ENCODE data around the gene PPARG. TPM values are rescaled to one million over a fixed set of nuclear protein-coding genes. Genes with fewer than 3 reads are reported as not detected.

PPARG gene
- polyA plus RNA-seq, 1 of the 3 experiments (the other 2 are of a cell fraction), result 2.8 TPM

DNA sequence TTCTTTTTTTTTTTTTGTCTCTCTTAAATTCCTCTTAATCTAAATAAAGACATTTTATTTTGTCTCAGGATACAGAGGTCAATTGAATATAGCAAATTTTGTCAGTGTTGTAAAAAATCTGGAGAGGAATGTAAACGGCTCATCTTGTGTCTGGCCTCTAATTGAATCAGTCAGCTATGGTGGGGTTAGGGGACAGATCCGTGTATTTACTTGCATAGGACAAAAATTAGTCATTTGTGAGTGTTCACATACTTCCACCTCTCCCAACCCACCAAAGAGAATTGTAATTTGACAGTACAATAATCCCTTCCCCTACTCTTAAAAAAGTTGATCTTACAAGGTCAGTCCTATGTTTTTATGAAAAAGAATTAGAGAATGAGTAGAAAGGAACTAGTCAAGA, 18.3 kb downstream of the PPARG start (continued):
- TF ChIP-seq, protein P1, sequence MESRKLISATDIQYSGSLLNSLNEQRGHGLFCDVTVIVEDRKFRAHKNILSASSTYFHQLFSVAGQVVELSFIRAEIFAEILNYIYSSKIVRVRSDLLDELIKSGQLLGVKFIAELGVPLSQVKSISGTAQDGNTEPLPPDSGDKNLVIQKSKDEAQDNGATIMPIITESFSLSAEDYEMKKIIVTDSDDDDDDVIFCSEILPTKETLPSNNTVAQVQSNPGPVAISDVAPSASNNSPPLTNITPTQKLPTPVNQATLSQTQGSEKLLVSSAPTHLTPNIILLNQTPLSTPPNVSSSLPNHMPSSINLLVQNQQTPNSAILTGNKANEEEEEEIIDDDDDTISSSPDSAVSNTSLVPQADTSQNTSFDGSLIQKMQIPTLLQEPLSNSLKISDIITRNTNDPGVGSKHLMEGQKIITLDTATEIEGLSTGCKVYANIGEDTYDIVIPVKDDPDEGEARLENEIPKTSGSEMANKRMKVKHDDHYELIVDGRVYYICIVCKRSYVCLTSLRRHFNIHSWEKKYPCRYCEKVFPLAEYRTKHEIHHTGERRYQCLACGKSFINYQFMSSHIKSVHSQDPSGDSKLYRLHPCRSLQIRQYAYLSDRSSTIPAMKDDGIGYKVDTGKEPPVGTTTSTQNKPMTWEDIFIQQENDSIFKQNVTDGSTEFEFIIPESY (IDR thresholded peaks at IDR 0.05; ENCODE audit: borderline replicate concordance, low read depth), result no peak
- no peak for TF ChIP-seq JUND (IDR thresholded peaks at IDR 0.05)
- no peak for TF ChIP-seq EP300 (IDR thresholded peaks at IDR 0.05; ENCODE audit: borderline replicate concordance in 1 of 2, low read depth in 1 of 2, low read length in 1 of 2)
- no peak for TF ChIP-seq RFX5 (IDR thresholded peaks at IDR 0.05; ENCODE audit: low read length)
- TF ChIP-seq, protein P2, sequence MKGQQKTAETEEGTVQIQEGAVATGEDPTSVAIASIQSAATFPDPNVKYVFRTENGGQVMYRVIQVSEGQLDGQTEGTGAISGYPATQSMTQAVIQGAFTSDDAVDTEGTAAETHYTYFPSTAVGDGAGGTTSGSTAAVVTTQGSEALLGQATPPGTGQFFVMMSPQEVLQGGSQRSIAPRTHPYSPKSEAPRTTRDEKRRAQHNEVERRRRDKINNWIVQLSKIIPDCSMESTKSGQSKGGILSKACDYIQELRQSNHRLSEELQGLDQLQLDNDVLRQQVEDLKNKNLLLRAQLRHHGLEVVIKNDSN (IDR thresholded peaks at IDR 0.05; ENCODE audit: borderline replicate concordance, low read depth), result no peak
- no peak for TF ChIP-seq POLR2AphosphoS5 (IDR thresholded peaks at IDR 0.05; ENCODE audit: low read depth, low read length)

- Histone ChIP-seq H3K36me3 (replicated peaks in 1 of 2; ENCODE audit: control insufficient read depth in 1 of 2, insufficient read depth in 2 of 2, low read length in 1 of 2) (no peaks in the 10 kb centered on the region), H3K4me3 (ENCODE audit: low read depth in 2 of 2, low read length in 1 of 2) (no peak overlapping the region), H3K9ac (no peak overlapping the region), H3K27me3 (ENCODE audit: insufficient read depth) (no peaks in the 10 kb centered on the region), H3K4me2 (no peak overlapping the region), H3K79me2 (ENCODE audit: insufficient read depth) (no peaks in the 10 kb centered on the region), H3K27ac (ENCODE audit: low read depth in 2 of 2, low read length in 1 of 2) (peak overlapping the region in 1 of 2 experiments; percentile 21; a peak in 2 of 4 replicates), H3K4me1 (ENCODE audit: control insufficient read depth in 1 of 2, insufficient read depth in 2 of 2, low read depth in 1 of 2, low read length in 1 of 2) (0 out of 4 replicates have a peak, but pooled peaks cover 0 to 4% of the 10 kb centered on the region in 2 experiments), H3K9me2 (no peaks in the 10 kb centered on the region), H2AFZ (ENCODE audit: low read depth) (no peak overlapping the region), H4K20me1 (ENCODE audit: insufficient read depth) (no peaks in the 10 kb centered on the region), H3K9me3 (no peaks in the 10 kb centered on the region), H3F3A (replicated peaks; ENCODE audit: insufficient read depth) (peaks cover 12% of the 10 kb centered on the region)
- no peak for DNase-seq
- TF ChIP-seq NRF1 (IDR thresholded peaks at IDR 0.05; ENCODE audit: low read depth, low read length), result no peak
- TF ChIP-seq JUND (IDR thresholded peaks at IDR 0.05), result peak; percentile 70
- TF ChIP-seq FOSL2 (IDR thresholded peaks at IDR 0.05; ENCODE audit: borderline replicate concordance, low read depth), result peak; percentile 47; the same call in 1 of the 2 replicates
- TF ChIP-seq EP300 (IDR thresholded peaks at IDR 0.05; ENCODE audit: borderline replicate concordance in 1 of 2, low read depth in 1 of 2, low read length in 1 of 2), result peak in 1 of 2 experiments; percentile 31; a peak in 1 of 4 replicates
- no peak for TF ChIP-seq EZH2phosphoT487 (IDR thresholded peaks at IDR 0.05; ENCODE audit: borderline replicate concordance, low read depth)
- POLR2A ChIA-PET, result no interaction called here
- CTCF ChIA-PET, result no interaction called here
These were observed 19.6 kb downstream of the PPARG start for GRCh38 chr3:12308517-12308916.

GRCh38 chr3:12309716-12310115, 20.8 kb downstream of the PPARG start:
- TF ChIP-seq EP300 (IDR thresholded peaks at IDR 0.05; ENCODE audit: borderline replicate concordance in 1 of 2, low read depth in 1 of 2, low read length in 1 of 2) (no peak), FOSL2 (IDR thresholded peaks at IDR 0.05; ENCODE audit: borderline replicate concordance, low read depth) (no peak), IRF3 (IDR thresholded peaks at IDR 0.05; ENCODE audit: low read depth, low read length) (no peak), CHD2 (IDR thresholded peaks at IDR 0.05; ENCODE audit: low read length, partially characterized antibody) (no peak)
- Histone ChIP-seq H3K27me3 (ENCODE audit: insufficient read depth) (no peaks in the 10 kb centered on the region), H3F3A (replicated peaks; ENCODE audit: insufficient read depth) (peaks cover 12% of the 10 kb centered on the region), H2AFZ (ENCODE audit: low read depth) (no peak overlapping the region), H3K4me2 (no peak overlapping the region), H3K36me3 (replicated peaks in 1 of 2; ENCODE audit: control insufficient read depth in 1 of 2, insufficient read depth in 2 of 2, low read length in 1 of 2) (no peaks in the 10 kb centered on the region), H3K9me3 (no peaks in the 10 kb centered on the region), H3K79me2 (ENCODE audit: insufficient read depth) (no peaks in the 10 kb centered on the region), H3K9me2 (no peaks in the 10 kb centered on the region), H3K9ac (no peak overlapping the region), H4K20me1 (ENCODE audit: insufficient read depth) (no peaks in the 10 kb centered on the region), H3K4me3 (ENCODE audit: low read depth in 2 of 2, low read length in 1 of 2) (no peak overlapping the region), H3K27ac (ENCODE audit: low read depth in 2 of 2, low read length in 1 of 2) (no peak overlapping the region), H3K4me1 (ENCODE audit: control insufficient read depth in 1 of 2, insufficient read depth in 2 of 2, low read depth in 1 of 2, low read length in 1 of 2) (0 out of 4 replicates have a peak, but pooled peaks cover 0 to 4% of the 10 kb centered on the region in 2 experiments)
- DNase-seq, result no peak
- ChIA-PET POLR2A (no interaction called here), CTCF (no interaction called here)
- 47% methylated on average over 4 of the region's 4 CpGs for WGBS (ENCODE audit: low lambda C conversion rate)

Measured in SK-N-SH (cell line).